Loucy (cell line): Measurements from ENCODE around the gene SLCO2B1.

ENCODE experiments used
- EZH2phosphoT487 ChIP-seq: fragments of 200-600 bp; IDR thresholded peaks from 2 replicates; pipeline ENCODE4 v1.6.1; 2018; ENCODE audit warnings: antibody characterized with exemption, mild to moderate bottlenecking, moderate library complexity, borderline replicate concordance
- TF ChIP-seq, protein P1 (sequence below): fragments of 200-600 bp; sonication (generic); conservative IDR thresholded peaks from 2 replicates; pipeline ENCODE4 v1.5.1; 2014; ENCODE audit warnings: mild to moderate bottlenecking, antibody characterized with exemption, low read length

DNA sequence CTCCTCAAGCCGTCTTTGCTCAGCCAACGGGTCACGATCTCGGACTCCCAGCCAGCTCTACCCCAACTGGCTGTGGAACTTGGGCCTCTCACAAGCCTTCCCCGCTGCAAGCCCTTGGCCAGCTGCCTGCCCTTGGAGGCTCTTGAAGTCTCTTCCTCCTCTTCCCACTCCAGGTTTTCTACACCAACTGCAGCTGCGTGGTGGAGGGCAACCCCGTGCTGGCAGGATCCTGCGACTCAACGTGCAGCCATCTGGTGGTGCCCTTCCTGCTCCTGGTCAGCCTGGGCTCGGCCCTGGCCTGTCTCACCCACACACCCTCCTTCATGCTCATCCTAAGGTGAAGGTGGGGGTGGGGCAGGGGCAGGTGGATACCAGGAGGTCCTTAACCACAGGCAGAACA is 49.1 kb downstream of the SLCO2B1 start:
- TF ChIP-seq, protein P1, sequence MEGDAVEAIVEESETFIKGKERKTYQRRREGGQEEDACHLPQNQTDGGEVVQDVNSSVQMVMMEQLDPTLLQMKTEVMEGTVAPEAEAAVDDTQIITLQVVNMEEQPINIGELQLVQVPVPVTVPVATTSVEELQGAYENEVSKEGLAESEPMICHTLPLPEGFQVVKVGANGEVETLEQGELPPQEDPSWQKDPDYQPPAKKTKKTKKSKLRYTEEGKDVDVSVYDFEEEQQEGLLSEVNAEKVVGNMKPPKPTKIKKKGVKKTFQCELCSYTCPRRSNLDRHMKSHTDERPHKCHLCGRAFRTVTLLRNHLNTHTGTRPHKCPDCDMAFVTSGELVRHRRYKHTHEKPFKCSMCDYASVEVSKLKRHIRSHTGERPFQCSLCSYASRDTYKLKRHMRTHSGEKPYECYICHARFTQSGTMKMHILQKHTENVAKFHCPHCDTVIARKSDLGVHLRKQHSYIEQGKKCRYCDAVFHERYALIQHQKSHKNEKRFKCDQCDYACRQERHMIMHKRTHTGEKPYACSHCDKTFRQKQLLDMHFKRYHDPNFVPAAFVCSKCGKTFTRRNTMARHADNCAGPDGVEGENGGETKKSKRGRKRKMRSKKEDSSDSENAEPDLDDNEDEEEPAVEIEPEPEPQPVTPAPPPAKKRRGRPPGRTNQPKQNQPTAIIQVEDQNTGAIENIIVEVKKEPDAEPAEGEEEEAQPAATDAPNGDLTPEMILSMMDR: no peak
- no peak for TF ChIP-seq EZH2phosphoT487
